Endothelial cell of umbilical vein (primary cell): Measurements from ENCODE around the gene FANCC. TPM values are rescaled to one million over a fixed set of nuclear protein-coding genes. Genes with fewer than 3 reads are reported as not detected.

ENCODE experiments used
- BruUV-seq: library from RNA; stranded (reverse); fragments of 400-500 nt; replicated peaks from 2 replicates; lab custom pipeline; 2021; lab: Mats Ljungman, UMichigan
- CTCF ChIA-PET: fragments of 300-600, 350-600 bp; sonication (Branson Sonifier 250); formaldehyde crosslinking; loops from one replicate; lab custom pipeline; 2021; ENCODE audit warnings: antibody characterized with exemption, inconsistent platforms; lab: Charles Lee
- POLR2A ChIA-PET: fragments of 300-600, 350-600 bp; sonication (Branson Sonifier 250); formaldehyde crosslinking; loops from one replicate; lab custom pipeline; 2021; ENCODE audit warnings: antibody characterized with exemption, inconsistent platforms; lab: Charles Lee
- DNase-seq: peaks from one replicate; pipeline ENCODE4 v3.0.0-alpha.2; 2011; ENCODE audit warnings: low read depth, low spot score
- FAIRE-seq: peaks from 2 replicates; lab custom pipeline; 2011; peaks lifted over from hg19 to GRCh38; lab: Jason Lieb, UNC
- H2AFZ ChIP-seq: 2 replicates; pipeline ENCODE4 v1.6.0; 2012; ENCODE audit warnings: low read depth, low read length, control low read depth, inconsistent platforms
- H3K27ac ChIP-seq: 2 replicates; pipeline ENCODE4 v1.5.1; 2011; ENCODE audit warnings: low read depth, mild to moderate bottlenecking, control low read depth, low read length, moderate library complexity; ENCODE audit not compliant: insufficient read depth
- H3K27me3 ChIP-seq, 2 experiments: 2 replicates each; pipeline versions ENCODE4 v1.6.0 to v1.6.1; 2011; ENCODE audit warnings: low read length in 2 of 2, mixed read lengths in 1 of 2; ENCODE audit not compliant: control insufficient read depth in 2 of 2, insufficient read depth in 2 of 2
- H3K36me3 ChIP-seq, 2 experiments: 2 replicates in 1 of 2; 3 replicates in 1 of 2; pipeline ENCODE4 v1.5.1; 2011; ENCODE audit warnings: low read length in 2 of 2, mild to moderate bottlenecking in 1 of 2, moderate library complexity in 1 of 2; ENCODE audit not compliant: control insufficient read depth in 2 of 2, insufficient read depth in 2 of 2; ENCODE audit errors: extremely low read depth in 1 of 2
- H3K4me1 ChIP-seq: 3 replicates; pipeline ENCODE4 v1.5.1; 2011; ENCODE audit warnings: mild to moderate bottlenecking, low read length; ENCODE audit not compliant: control insufficient read depth, insufficient read depth; ENCODE audit errors: extremely low read depth
- H3K4me2 ChIP-seq: 2 replicates; pipeline ENCODE4 v1.6.1; 2011; ENCODE audit warnings: low read length, control low read depth, mixed read lengths; ENCODE audit not compliant: insufficient read depth
- H3K4me3 ChIP-seq, 3 experiments: fragments of 200-600 bp in 1 of 3; sonication (generic), shearing (Covaris generic) in 1 of 3; replicated peaks in 1 of 3; 2 replicates each; pipeline ENCODE4 v1.5.1; 2011 to 2016; ENCODE audit warnings: control low read depth in 3 of 3, low read length in 3 of 3, mild to moderate bottlenecking in 2 of 3, inconsistent platforms in 1 of 3, low read depth in 1 of 3, moderate library complexity in 1 of 3; ENCODE audit not compliant: insufficient read depth in 1 of 3
- H3K79me2 ChIP-seq: 2 replicates; pipeline ENCODE4 v1.6.0; 2012; ENCODE audit warnings: low read length, inconsistent platforms; ENCODE audit not compliant: control insufficient read depth, insufficient read depth
- H3K9ac ChIP-seq: replicated peaks from 2 replicates; pipeline ENCODE3; 2011; ENCODE audit warnings: low read length, control low read depth; ENCODE audit not compliant: insufficient read depth; ENCODE audit errors: extremely low read depth
- H3K9me1 ChIP-seq: replicated peaks from 3 replicates; pipeline ENCODE4 v1.6.0; 2011; ENCODE audit warnings: mild to moderate bottlenecking, low read length; ENCODE audit not compliant: control insufficient read depth, insufficient read depth; ENCODE audit errors: extremely low read depth
- H3K9me3 ChIP-seq: replicated peaks from 2 replicates; pipeline ENCODE4 v1.5.1; 2012; ENCODE audit warnings: low read length, inconsistent platforms; ENCODE audit not compliant: control insufficient read depth, insufficient read depth
- H4K20me1 ChIP-seq: replicated peaks from 2 replicates; pipeline ENCODE3; 2011; ENCODE audit warnings: mild to moderate bottlenecking, low read length; ENCODE audit not compliant: control insufficient read depth, insufficient read depth; ENCODE audit errors: extremely low read depth
- EZH2 ChIP-seq: IDR thresholded peaks from 2 replicates; pipeline ENCODE4 v1.6.1; 2012; ENCODE audit warnings: borderline replicate concordance, low read depth, mild to moderate bottlenecking, moderate library complexity, low read length, inconsistent platforms; ENCODE audit not compliant: severe bottlenecking
- FOS ChIP-seq: IDR thresholded peaks from 2 replicates; pipeline ENCODE4 v1.6.1; 2011; ENCODE audit warnings: mild to moderate bottlenecking, low read length, moderate library complexity, borderline replicate concordance; ENCODE audit not compliant: insufficient read depth
- GATA2 ChIP-seq: IDR thresholded peaks from 2 replicates; pipeline ENCODE4 v1.7.0; 2011; ENCODE audit warnings: low read depth, mild to moderate bottlenecking, moderate library complexity, mixed read lengths, low read length; ENCODE audit not compliant: insufficient read length, insufficient read depth
- JUN ChIP-seq: IDR thresholded peaks from 2 replicates; pipeline ENCODE4 v1.6.1; 2011; ENCODE audit warnings: borderline replicate concordance, low read depth; ENCODE audit not compliant: insufficient read length, insufficient read depth
- MAX ChIP-seq: IDR thresholded peaks from 2 replicates; pipeline ENCODE4 v1.6.1; 2011; ENCODE audit not compliant: insufficient read depth, insufficient read length
- MYC ChIP-seq: IDR thresholded peaks from one replicate; pipeline ENCODE4 v1.6.1; 2011; ENCODE audit warnings: mild to moderate bottlenecking, low read depth, low read length
- POLR2A ChIP-seq: IDR thresholded peaks from 2 replicates; pipeline ENCODE4 v1.6.1; 2012; ENCODE audit warnings: low read depth, mild to moderate bottlenecking, control low read depth, low read length
- POLR2AphosphoS5 ChIP-seq: IDR thresholded peaks from 2 replicates; pipeline ENCODE4 v1.6.1; 2012; ENCODE audit warnings: low read depth, mild to moderate bottlenecking, control low read depth, low read length, moderate library complexity; ENCODE audit not compliant: insufficient read depth
- dilution Hi-C: fragments of 300-500 bp; cut with MboI; formaldehyde crosslinking; loops from one replicate; pipeline ENCODE4 v1.15.0; 2019; ENCODE audit warnings: low sequenced_read_pairs; ENCODE audit not compliant: extremely low pct_ligation_motif_present
- intact Hi-C: fragments of 100-400 bp; cut with micrococcal nuclease; formaldehyde crosslinking; loops from one replicate; pipeline ENCODE4 v1.10.0; 2022
- polyA plus RNA-seq, 4 experiments: library from polyadenylated mRNA; depleted of rRNA in 3 of 4; stranded (reverse) in 3 of 4; unstranded in 1 of 4; fragments of >200 nt; gene quantifications; 2 replicates each; pipeline versions ENCODE4 v1.2.1 to v1.2.3, GENCODE V29; 2011 to 2012; ENCODE audit warnings: missing spikeins in 1 of 4
- total RNA-seq: library from RNA; stranded (reverse); gene quantifications from 2 replicates; pipeline ENCODE4 v1.2.3, GENCODE V29; 2021
- TF ChIP-seq, protein P1 (sequence below), 2 donors: IDR thresholded peaks; 1 replicate in 1 of 2; 2 replicates in 1 of 2; pipeline ENCODE4 v1.5.1; 2011; ENCODE audit warnings: low read length in 2 of 2, mild to moderate bottlenecking in 2 of 2, moderate library complexity in 2 of 2, control low read depth in 1 of 2, inconsistent platforms in 1 of 2, low read depth in 1 of 2; ENCODE audit not compliant: insufficient read depth in 1 of 2; ENCODE audit errors: extremely low read depth in 1 of 2

FANCC gene
- total and polyA plus RNA-seq, 2 donors (not counting 3 experiments of a cell fraction or from before 2014, with no cell fraction given), result 5.7 to 13.1 TPM

DNA sequence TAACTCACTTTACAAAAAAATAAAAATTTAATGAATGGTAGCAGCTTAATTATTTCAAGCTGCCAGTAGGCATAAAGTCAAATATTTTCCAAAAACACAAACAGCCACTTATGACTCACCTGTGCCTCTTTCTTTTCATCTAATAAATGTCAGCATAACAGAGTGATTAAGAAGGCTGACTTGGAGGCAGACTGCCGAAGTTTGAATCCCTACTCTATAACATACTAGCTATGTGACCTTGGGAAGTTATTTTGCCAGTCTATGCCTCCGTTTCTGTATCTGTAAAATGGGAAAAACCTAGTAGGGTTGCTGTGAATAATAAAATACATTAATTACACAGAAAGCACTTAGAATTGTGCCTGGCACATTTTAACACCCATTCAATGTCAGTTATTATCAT lies 33.8 kb downstream of the FANCC start:
- H3K9me3 ChIP-seq, result no peaks in the 10 kb centered on the region
- no peak for FAIRE-seq
- ChIA-PET POLR2A (no interaction called here), CTCF (interaction anchor here (1.6 kb wide), 1 partner anchor 15 kb away, joined by 4 read pairs; no protein-coding TSS in a partner anchor)
- peaks cover 2% of the 10 kb centered on the region for H4K20me1 ChIP-seq
- H3K4me1 ChIP-seq, result no peaks in the 10 kb centered on the region
- no peaks in the 10 kb centered on the region for H3K36me3 ChIP-seq
- no peak overlapping the region for H3K4me3 ChIP-seq
- TF ChIP-seq EZH2, result no peak
- no peak overlapping the region for H3K27ac ChIP-seq
- intact Hi-C loops (no loop called here), dilution Hi-C loops (no loop called here)
- no peaks in the 10 kb centered on the region for H3K27me3 ChIP-seq
- no peak overlapping the region for H3K9ac ChIP-seq
- H3K9me1 ChIP-seq, result no peaks in the 10 kb centered on the region
- H2AFZ ChIP-seq, result no peak overlapping the region
- no peak overlapping the region for H3K4me2 ChIP-seq
- H3K79me2 ChIP-seq, result no peaks in the 10 kb centered on the region
- DNase-seq, result no peak
- BruUV-seq, result no TSS peak

GRCh38 chr9:95282332-95282731 lies 35.2 kb downstream of the FANCC start:
- Histone ChIP-seq H3K27ac (no peak overlapping the region), H3K4me2 (no peak overlapping the region), H3K9me3 (no peaks in the 10 kb centered on the region), H3K4me1 (no peaks in the 10 kb centered on the region), H3K9me1 (no peaks in the 10 kb centered on the region), H3K79me2 (no peaks in the 10 kb centered on the region), H2AFZ (no peak overlapping the region), H3K9ac (no peak overlapping the region), H3K36me3 (no peaks in the 10 kb centered on the region), H4K20me1 (peaks cover 2% of the 10 kb centered on the region), H3K27me3 (no peaks in the 10 kb centered on the region), H3K4me3 (no peak overlapping the region)
- intact Hi-C loops, result no loop called here
- dilution Hi-C loops, result no loop called here
- DNase-seq (no peak), FAIRE-seq (no peak)
- POLR2A ChIA-PET, result no interaction called here
- BruUV-seq, result no TSS peak
- no peak for TF ChIP-seq EZH2
- TF ChIP-seq FOS, result no peak
- TF ChIP-seq POLR2AphosphoS5, result no peak
- no peak for TF ChIP-seq MAX
- no peak for TF ChIP-seq MYC
- no peak for TF ChIP-seq JUN
- no peak for TF ChIP-seq GATA2
- TF ChIP-seq POLR2A, result no peak
- TF ChIP-seq, protein P1, sequence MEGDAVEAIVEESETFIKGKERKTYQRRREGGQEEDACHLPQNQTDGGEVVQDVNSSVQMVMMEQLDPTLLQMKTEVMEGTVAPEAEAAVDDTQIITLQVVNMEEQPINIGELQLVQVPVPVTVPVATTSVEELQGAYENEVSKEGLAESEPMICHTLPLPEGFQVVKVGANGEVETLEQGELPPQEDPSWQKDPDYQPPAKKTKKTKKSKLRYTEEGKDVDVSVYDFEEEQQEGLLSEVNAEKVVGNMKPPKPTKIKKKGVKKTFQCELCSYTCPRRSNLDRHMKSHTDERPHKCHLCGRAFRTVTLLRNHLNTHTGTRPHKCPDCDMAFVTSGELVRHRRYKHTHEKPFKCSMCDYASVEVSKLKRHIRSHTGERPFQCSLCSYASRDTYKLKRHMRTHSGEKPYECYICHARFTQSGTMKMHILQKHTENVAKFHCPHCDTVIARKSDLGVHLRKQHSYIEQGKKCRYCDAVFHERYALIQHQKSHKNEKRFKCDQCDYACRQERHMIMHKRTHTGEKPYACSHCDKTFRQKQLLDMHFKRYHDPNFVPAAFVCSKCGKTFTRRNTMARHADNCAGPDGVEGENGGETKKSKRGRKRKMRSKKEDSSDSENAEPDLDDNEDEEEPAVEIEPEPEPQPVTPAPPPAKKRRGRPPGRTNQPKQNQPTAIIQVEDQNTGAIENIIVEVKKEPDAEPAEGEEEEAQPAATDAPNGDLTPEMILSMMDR (IDR thresholded peaks at IDR 0.05; ENCODE audit: extremely low read depth in 1 of 2, insufficient read depth in 1 of 2, low read depth in 1 of 2, low read length in 2 of 2), result no peak
- CTCF ChIA-PET, result no interaction called here
